GM18870 (cell line): ENCODE results near the gene FAM193A.
"Not testable (repeated sequence)": the region's sequence is repeated elsewhere in the genome, so short reads cannot be mapped to it uniquely, and the experiment has no call there.

Experiments used
- ATAC-seq: cut with Tn5 transposase; IDR thresholded peaks from one replicate; pipeline ENCODE4 v1.9.1; 2021; ENCODE audit warnings: moderate library complexity; ENCODE audit not compliant: unreplicated experiment

FAM193A gene

GRCh38 chr4:2607822-2608221 lies 71.4 kb downstream of the FAM193A start:
- ATAC-seq = no peak

GRCh38 chr4:2608291-2608690 lies 71.8 kb downstream of the FAM193A start:
- no peak for ATAC-seq

GRCh38 chr4:2615821-2616220 lies 79.4 kb downstream of the FAM193A start:
- ATAC-seq = no peak

- no peak for ATAC-seq
These were observed 81.5 kb downstream of the FAM193A start for GRCh38 chr4:2617955-2618354.

GRCh38 chr4:2618729-2619128 lies 82.3 kb downstream of the FAM193A start:
- ATAC-seq = not testable (repeated sequence)

- ATAC-seq = no peak
These were observed 83.0 kb downstream of the FAM193A start for GRCh38 chr4:2619459-2619858.

- no peak for ATAC-seq
These were observed 85.0 kb downstream of the FAM193A start for GRCh38 chr4:2621419-2621818.

GRCh38 chr4:2623442-2623841 lies 87.0 kb downstream of the FAM193A start:
- ATAC-seq = no peak

GRCh38 chr4:2624782-2625530 lies 88.5 kb downstream of the FAM193A start:
- no peak for ATAC-seq

GRCh38 chr4:2626231-2626630 lies 89.8 kb downstream of the FAM193A start:
- ATAC-seq = no peak

GRCh38 chr4:2630556-2631273 lies 94.3 kb downstream of the FAM193A start:
- no peak for ATAC-seq

- no peak for ATAC-seq
These were observed 97.6 kb downstream of the FAM193A start for GRCh38 chr4:2634014-2634413.

- ATAC-seq = no peak
These were observed 99.9 kb downstream of the FAM193A start for GRCh38 chr4:2636331-2636730.

GRCh38 chr4:2636994-2637393 lies 100.5 kb downstream of the FAM193A start:
- ATAC-seq = not testable (repeated sequence)

- no peak for ATAC-seq
These were observed 101.6 kb downstream of the FAM193A start for GRCh38 chr4:2637956-2638552.

GRCh38 chr4:2638730-2639129 lies 102.3 kb downstream of the FAM193A start:
- no peak for ATAC-seq

- ATAC-seq = no peak
These were observed 106.5 kb downstream of the FAM193A start for GRCh38 chr4:2642968-2643367.

- ATAC-seq = no peak
These were observed 107.1 kb downstream of the FAM193A start for GRCh38 chr4:2643555-2643954.

GRCh38 chr4:2646396-2647149 lies 110.1 kb downstream of the FAM193A start:
- ATAC-seq = no peak

- ATAC-seq = no peak
These were observed 111.1 kb downstream of the FAM193A start for GRCh38 chr4:2647403-2648158.
